Measurements from ENCODE around the gene HTD2. TPM values are rescaled to one million over a fixed set of nuclear protein-coding genes. Genes with fewer than 3 reads are reported as not detected.

The HTD2 gene
- total RNA-seq, 1 donor from 2014 or later: 10.5 TPM

DNA sequence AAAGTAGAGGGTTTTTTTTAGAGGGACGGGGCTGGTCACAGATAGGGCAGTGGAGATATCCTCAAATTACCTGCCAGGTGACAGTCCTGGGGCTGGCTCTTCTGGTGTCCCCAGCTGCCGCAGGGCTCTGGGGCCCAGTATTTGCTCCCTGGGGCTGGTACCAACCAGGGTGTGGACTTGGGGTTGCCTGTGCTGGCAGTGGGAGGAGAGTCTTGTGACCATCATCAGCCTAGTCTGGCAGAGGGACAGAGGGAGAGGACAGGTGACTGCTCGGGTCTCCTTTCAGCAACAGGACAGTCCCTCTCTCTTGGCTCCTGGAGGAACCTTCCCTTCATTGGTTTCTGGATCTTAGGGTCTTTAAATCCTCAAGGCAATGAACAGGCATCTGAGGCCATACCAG is 8.1 kb upstream of the HTD2 start:
- Mint-ChIP-seq H3K4me3 (ENCODE audit: low read depth) (no peak overlapping the region), H3K36me3 (ENCODE audit: low read depth) (peaks cover 3% of the 10 kb centered on the region), H3K27ac (no peak overlapping the region), H3K27me3 (ENCODE audit: low read depth) (no peaks in the 10 kb centered on the region), H3K4me1 (ENCODE audit: low read depth) (no peaks in the 10 kb centered on the region), H3K9me3 (peaks cover 5% of the 10 kb centered on the region)
- DNase-seq (ENCODE audit: low spot score): no peak
- intact Hi-C loops (cut with micrococcal nuclease): no loop called here

DNA sequence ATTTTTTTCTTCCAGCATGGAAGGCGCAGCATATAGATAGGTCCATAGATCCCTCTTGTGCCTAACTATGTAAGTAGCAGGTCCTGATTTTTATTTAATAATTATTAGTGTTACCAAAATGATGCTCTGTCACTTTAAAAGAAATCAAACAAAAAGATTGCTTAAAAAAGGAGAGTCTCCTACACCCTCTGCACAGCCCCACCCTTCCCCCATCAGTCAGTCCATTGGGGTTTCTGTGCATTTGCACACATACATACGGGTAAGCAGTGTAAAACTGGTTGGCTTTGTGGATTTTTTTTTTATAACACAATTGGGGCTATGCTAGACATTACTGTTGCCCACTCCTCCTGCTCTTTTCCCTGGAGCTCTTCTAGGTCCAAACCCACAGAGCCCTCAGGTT is 7.2 kb upstream of the HTD2 start:
- H3K4me1 Mint-ChIP-seq (ENCODE audit: low read depth): no peaks in the 10 kb centered on the region
- H3K27me3 Mint-ChIP-seq (ENCODE audit: low read depth): no peaks in the 10 kb centered on the region
- H3K36me3 Mint-ChIP-seq (ENCODE audit: low read depth): no peaks in the 10 kb centered on the region
- no peak for DNase-seq (ENCODE audit: low spot score)
- H3K4me3 Mint-ChIP-seq (ENCODE audit: low read depth): no peak overlapping the region
- no peak overlapping the region for H3K27ac Mint-ChIP-seq
- peaks cover 5% of the 10 kb centered on the region for H3K9me3 Mint-ChIP-seq
- intact Hi-C loops (cut with micrococcal nuclease): no loop called here

- Mint-ChIP-seq H3K4me1 (ENCODE audit: low read depth) (peaks cover under 1% of the 10 kb centered on the region), H3K27ac (no peak overlapping the region), H3K27me3 (ENCODE audit: low read depth) (no peaks in the 10 kb centered on the region), H3K4me3 (ENCODE audit: low read depth) (no peak overlapping the region), H3K9me3 (peaks cover 5% of the 10 kb centered on the region), H3K36me3 (ENCODE audit: low read depth) (no peaks in the 10 kb centered on the region)
- intact Hi-C loops (cut with micrococcal nuclease): loop anchor here (1.0 kb wide), 1 partner anchor 113 kb away; no protein-coding TSS in a partner anchor
- no peak for DNase-seq (ENCODE audit: low spot score)
Measured at GRCh38 chr3:58299839-58300516, 6.3 kb upstream of the HTD2 start.

GRCh38 chr3:58307639-58308215 is 1.4 kb downstream of the HTD2 start:
- peak overlapping the region; percentile 100 for H3K27ac Mint-ChIP-seq
- peak overlapping the region; percentile 91 for H3K4me3 Mint-ChIP-seq (ENCODE audit: low read depth)
- intact Hi-C loops (cut with micrococcal nuclease): loop anchor here (1.0 to 5.0 kb wide), 4 partner anchors 47 to 225 kb away; no protein-coding TSS in a partner anchor
- H3K9me3 Mint-ChIP-seq: no peaks in the 10 kb centered on the region
- peak; percentile 20 for DNase-seq (ENCODE audit: low spot score)
- H3K4me1 Mint-ChIP-seq (ENCODE audit: low read depth): peaks cover 23% of the 10 kb centered on the region
- peaks cover 47% of the 10 kb centered on the region for H3K36me3 Mint-ChIP-seq (ENCODE audit: low read depth)
- H3K27me3 Mint-ChIP-seq (ENCODE audit: low read depth): no peaks in the 10 kb centered on the region

DNA sequence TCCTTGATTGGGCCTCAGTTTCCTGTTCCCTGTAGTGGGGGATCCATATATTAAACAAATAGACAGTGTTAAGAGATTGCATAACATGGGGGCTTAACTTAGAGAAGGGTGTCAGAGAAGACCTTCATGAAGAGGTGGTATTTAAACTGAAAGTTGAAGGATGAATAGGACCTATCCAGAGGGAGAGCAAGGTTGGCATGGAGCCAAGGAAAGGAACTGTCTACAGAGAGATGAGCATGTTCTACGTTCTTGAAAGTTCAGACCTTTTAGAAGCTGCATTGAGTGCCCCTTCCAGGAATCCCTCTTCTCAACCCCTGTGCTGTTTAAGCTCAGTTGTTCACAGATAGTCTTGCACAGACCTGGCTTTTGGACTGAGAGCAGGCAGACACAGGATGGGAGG is 2.4 kb downstream of the HTD2 start:
- Mint-ChIP-seq H3K27me3 (ENCODE audit: low read depth) (no peaks in the 10 kb centered on the region), H3K36me3 (ENCODE audit: low read depth) (peaks cover 55% of the 10 kb centered on the region), H3K4me3 (ENCODE audit: low read depth) (peak overlapping the region; percentile 91), H3K27ac (peak overlapping the region; percentile 49), H3K4me1 (ENCODE audit: low read depth) (peaks cover 23% of the 10 kb centered on the region), H3K9me3 (no peaks in the 10 kb centered on the region)
- intact Hi-C loops (cut with micrococcal nuclease): loop anchor here (5.0 kb wide), 1 partner anchor 104 kb away; no protein-coding TSS in a partner anchor
- DNase-seq (ENCODE audit: low spot score): no peak

- peaks cover 9% of the 10 kb centered on the region for H3K4me1 Mint-ChIP-seq (ENCODE audit: low read depth)
- no peak overlapping the region for H3K4me3 Mint-ChIP-seq (ENCODE audit: low read depth)
- H3K9me3 Mint-ChIP-seq: no peaks in the 10 kb centered on the region
- no peaks in the 10 kb centered on the region for H3K27me3 Mint-ChIP-seq (ENCODE audit: low read depth)
- H3K36me3 Mint-ChIP-seq (ENCODE audit: low read depth): peaks cover 58% of the 10 kb centered on the region
- no peak for DNase-seq (ENCODE audit: low spot score)
- intact Hi-C loops (cut with micrococcal nuclease): no loop called here
- H3K27ac Mint-ChIP-seq: no peak overlapping the region
Measured at GRCh38 chr3:58317811-58318210, 11.5 kb downstream of the HTD2 start.

DNA sequence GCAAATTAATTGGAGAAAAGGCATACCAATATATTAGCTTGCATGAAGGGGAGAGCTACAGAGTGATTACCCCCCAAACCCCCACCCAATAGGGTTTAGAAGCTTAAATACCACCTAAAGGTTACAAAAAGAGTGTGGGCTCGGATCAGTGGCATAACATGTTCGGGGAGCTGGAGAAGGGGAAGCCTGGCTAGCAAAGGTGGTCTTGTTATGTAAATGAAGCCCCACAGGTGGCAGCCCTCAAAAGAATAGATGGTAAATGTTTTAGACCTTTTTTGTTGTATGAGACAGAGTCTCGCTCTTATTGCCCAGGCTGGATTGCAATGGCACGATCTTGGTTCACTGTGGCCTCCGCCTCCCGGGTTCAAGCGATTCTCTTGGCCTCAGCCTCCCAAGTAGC is 15.5 kb downstream of the HTD2 start:
- no peaks in the 10 kb centered on the region for H3K27me3 Mint-ChIP-seq (ENCODE audit: low read depth)
- H3K36me3 Mint-ChIP-seq (ENCODE audit: low read depth): peaks cover 28% of the 10 kb centered on the region
- H3K4me3 Mint-ChIP-seq (ENCODE audit: low read depth): no peak overlapping the region
- H3K9me3 Mint-ChIP-seq: no peaks in the 10 kb centered on the region
- DNase-seq (ENCODE audit: low spot score): no peak
- H3K27ac Mint-ChIP-seq: no peak overlapping the region
- H3K4me1 Mint-ChIP-seq (ENCODE audit: low read depth): peaks cover 38% of the 10 kb centered on the region
- intact Hi-C loops (cut with micrococcal nuclease): loop anchor here (1.0 to 5.0 kb wide), 4 partner anchors 93 to 311 kb away; partner anchors contain the start of gene KCTD6

- no peak for DNase-seq (ENCODE audit: low spot score)
- H3K9me3 Mint-ChIP-seq: no peaks in the 10 kb centered on the region
- intact Hi-C loops (cut with micrococcal nuclease): loop anchor here (1.0 to 5.0 kb wide), 3 partner anchors 36 to 310 kb away; partner anchors contain the start of gene KCTD6
- peaks cover 18% of the 10 kb centered on the region for H3K36me3 Mint-ChIP-seq (ENCODE audit: low read depth)
- H3K27me3 Mint-ChIP-seq (ENCODE audit: low read depth): no peaks in the 10 kb centered on the region
- H3K4me3 Mint-ChIP-seq (ENCODE audit: low read depth): no peak overlapping the region
- H3K4me1 Mint-ChIP-seq (ENCODE audit: low read depth): peaks cover 38% of the 10 kb centered on the region
- H3K27ac Mint-ChIP-seq: peak overlapping the region; percentile 93
Measured at GRCh38 chr3:58322793-58323192, 16.5 kb downstream of the HTD2 start.

DNA sequence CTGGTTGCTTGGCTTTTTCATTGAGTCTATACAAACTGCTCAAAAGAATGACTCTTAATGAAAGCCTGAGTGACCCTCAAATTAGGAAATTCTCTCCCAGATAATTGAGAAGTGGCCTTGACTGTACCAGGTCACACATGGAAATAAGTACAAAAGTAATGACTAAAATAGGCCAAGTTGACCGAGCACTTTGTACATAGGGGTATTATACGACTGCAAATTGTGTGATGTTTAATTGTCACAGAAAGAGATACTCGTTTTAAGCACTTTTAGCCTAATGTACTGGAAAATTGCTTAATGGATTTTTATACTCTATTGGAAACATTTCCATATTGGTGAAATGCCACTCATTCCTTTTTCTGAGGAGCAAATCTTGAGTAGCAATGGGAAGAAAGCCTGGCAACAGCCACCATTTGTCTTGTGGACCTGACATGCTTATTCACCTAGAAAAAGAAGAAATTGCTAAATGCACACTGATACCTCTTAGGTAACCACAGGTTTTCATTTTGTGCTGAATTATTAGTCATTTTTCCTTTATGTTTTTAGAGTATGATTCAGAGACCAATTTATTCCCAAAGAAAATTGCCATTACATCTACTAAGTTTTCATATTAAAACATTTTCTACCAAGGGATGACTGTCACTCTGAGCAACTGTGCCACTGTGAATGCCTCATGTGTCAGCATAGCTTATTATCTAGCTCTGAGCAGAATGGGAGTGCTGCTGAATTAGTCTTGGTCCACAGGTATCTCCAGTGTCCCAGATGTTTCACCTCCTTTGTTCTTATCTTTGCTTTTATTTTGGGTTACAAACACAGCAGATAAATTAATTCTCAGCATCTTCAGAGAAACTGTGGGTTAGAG is 17.4 kb downstream of the HTD2 start:
- H3K9me3 Mint-ChIP-seq: no peaks in the 10 kb centered on the region
- peaks cover 38% of the 10 kb centered on the region for H3K4me1 Mint-ChIP-seq (ENCODE audit: low read depth)
- peak overlapping the region; percentile 93 for H3K27ac Mint-ChIP-seq
- H3K4me3 Mint-ChIP-seq (ENCODE audit: low read depth): peak overlapping the region; percentile 4
- H3K27me3 Mint-ChIP-seq (ENCODE audit: low read depth): no peaks in the 10 kb centered on the region
- no peak for DNase-seq (ENCODE audit: low spot score)
- peaks cover 11% of the 10 kb centered on the region for H3K36me3 Mint-ChIP-seq (ENCODE audit: low read depth)
- intact Hi-C loops (cut with micrococcal nuclease): loop anchor here (1.0 to 5.0 kb wide), 5 partner anchors 9 to 309 kb away; partner anchors contain the start of genes KCTD6, PDHB and PXK

DNA sequence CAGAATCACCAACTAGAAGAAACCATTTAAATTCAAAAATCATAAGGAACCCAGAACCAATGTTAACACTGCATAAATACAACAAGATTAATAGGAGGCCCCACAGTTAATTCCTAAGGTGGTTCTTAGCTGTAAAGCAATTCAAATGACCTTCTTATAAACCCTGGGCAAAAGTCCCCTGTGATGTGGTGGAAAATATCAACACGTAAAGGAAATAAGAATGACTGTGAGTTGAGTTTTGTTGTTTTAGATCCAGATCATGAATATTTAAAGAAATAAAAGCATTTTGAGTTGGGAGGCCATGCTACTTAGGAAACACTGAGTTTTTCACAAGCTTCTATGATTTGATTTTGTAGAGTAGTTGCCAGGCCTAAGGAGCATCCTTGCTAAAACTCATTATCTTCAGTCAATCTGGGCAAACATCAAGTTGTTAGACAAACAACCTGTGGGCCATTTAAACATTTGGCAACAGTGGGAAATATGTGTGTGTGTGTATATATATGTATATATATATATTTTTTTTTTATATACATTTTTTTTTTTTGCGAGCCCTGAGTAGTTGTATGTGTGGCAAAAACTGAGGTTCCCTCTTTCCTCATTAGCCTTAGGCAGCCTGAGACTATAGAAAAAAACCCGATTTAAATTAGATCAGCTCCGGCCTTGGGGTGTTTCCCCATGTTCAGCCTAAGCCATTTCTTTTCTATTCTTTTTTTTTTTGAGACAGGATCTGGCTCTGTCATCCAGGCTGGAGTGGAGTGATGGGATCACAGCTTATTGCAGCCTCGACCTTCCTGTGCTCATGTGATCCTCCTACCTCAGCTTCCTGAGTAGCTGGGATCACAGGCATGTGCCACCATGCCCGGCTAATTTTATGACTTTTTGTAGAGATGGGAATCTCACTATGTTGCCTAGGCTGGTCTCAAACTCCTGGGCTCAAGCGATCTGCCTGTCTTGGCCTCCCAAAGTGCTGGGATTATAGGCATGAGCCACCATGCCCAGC is 18.4 kb downstream of the HTD2 start:
- no peak for DNase-seq (ENCODE audit: low spot score)
- Mint-ChIP-seq H3K4me3 (ENCODE audit: low read depth) (peak overlapping the region; percentile 50), H3K4me1 (ENCODE audit: low read depth) (peaks cover 39% of the 10 kb centered on the region), H3K27me3 (ENCODE audit: low read depth) (no peaks in the 10 kb centered on the region), H3K36me3 (ENCODE audit: low read depth) (peaks cover 6% of the 10 kb centered on the region), H3K27ac (peak overlapping the region; percentile 93), H3K9me3 (no peaks in the 10 kb centered on the region)
- intact Hi-C loops (cut with micrococcal nuclease): loop anchor here (1.0 to 5.0 kb wide), 4 partner anchors 8 to 308 kb away; partner anchors contain the start of genes KCTD6, PDHB and PXK

DNA sequence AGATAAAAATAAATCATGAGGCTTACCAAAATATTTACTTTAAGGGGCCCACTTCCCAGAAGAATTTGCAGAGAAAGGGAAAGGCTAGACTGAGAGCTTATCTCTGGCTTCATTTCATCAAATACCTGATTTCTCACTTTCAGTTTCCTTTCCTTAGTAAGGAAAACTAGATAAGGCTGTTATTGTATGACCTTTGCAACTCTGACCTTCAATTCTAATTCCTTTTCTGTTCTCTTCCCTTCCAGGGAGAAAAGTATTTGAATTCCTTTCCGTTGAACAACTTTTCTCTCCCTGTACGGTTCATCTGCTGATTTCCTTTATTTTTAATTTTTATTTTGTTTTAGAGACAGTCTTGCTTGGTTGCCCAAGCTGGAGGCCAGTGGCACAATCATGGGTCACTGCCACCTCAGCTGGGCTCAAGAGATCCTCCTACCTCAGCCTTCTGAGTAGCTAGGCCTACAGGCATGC is 19.2 kb downstream of the HTD2 start:
- Mint-ChIP-seq H3K27me3 (ENCODE audit: low read depth) (no peaks in the 10 kb centered on the region), H3K9me3 (no peaks in the 10 kb centered on the region), H3K4me3 (ENCODE audit: low read depth) (no peak overlapping the region), H3K4me1 (ENCODE audit: low read depth) (peaks cover 42% of the 10 kb centered on the region), H3K27ac (peak overlapping the region; percentile 93), H3K36me3 (ENCODE audit: low read depth) (peaks cover 6% of the 10 kb centered on the region)
- DNase-seq (ENCODE audit: low spot score): no peak
- intact Hi-C loops (cut with micrococcal nuclease): no loop called here

Data from activated T-helper 2 cell treated with anti-CD3 and anti-CD28 coated beads, Interferon-gamma antibody, Interleukin-2, Interleukin-4, amounts not matched to agents 10 μg/mL and 5 μg/mL and 100 μg/mL, durations not matched to agents 14 hours and 24 hours and 36 hours (primary cell).